CD14-positive monocyte (primary cell): ENCODE data around the gene SLC41A1. TPM values are rescaled to one million over a fixed set of nuclear protein-coding genes. Genes with fewer than 3 reads are reported as not detected.
A peak's percentile ranks its signal among the peaks of the same experiment; 100 is the strongest.

Experiments
- DNase-seq, 3 donors: peaks; one replicate each; pipeline ENCODE4 v3.0.0-alpha.2; 2011 to 2022
- H2AFZ ChIP-seq: 2 replicates; pipeline ENCODE4 v1.6.0; 2012; ENCODE audit warnings: mild to moderate bottlenecking, low read depth, low read length, inconsistent platforms; ENCODE audit not compliant: insufficient read depth, poor library complexity, severe bottlenecking
- H3K27ac ChIP-seq, 2 donors: 1 replicate in 1 of 2; 2 replicates in 1 of 2; pipeline ENCODE4 v1.5.1; 2012 to 2013; ENCODE audit warnings: low read length in 2 of 2, control low read depth in 1 of 2, inconsistent platforms in 1 of 2, low read depth in 1 of 2, mild to moderate bottlenecking in 1 of 2
- H3K27me3 ChIP-seq, 2 donors: one replicate each; pipeline versions ENCODE4 v1.6.0 to v1.6.1; 2011 to 2013; ENCODE audit warnings: low read length in 2 of 2; ENCODE audit not compliant: control insufficient read depth in 2 of 2, insufficient read depth in 2 of 2
- H3K36me3 ChIP-seq, 2 donors: replicated peaks in 1 of 2; 1 replicate in 1 of 2; 2 replicates in 1 of 2; pipeline versions ENCODE4 v1.5.1 to v1.6.1; 2012 to 2013; ENCODE audit warnings: low read length in 2 of 2, control low read depth in 1 of 2, inconsistent platforms in 1 of 2, mild to moderate bottlenecking in 1 of 2; ENCODE audit not compliant: insufficient read depth in 2 of 2, control insufficient read depth in 1 of 2
- H3K4me1 ChIP-seq, 2 donors: 1 replicate in 1 of 2; 2 replicates in 1 of 2; pipeline versions ENCODE4 v1.5.1 to v1.6.1; 2012 to 2013; ENCODE audit warnings: low read length in 2 of 2, control low read depth in 1 of 2, inconsistent platforms in 1 of 2, mild to moderate bottlenecking in 1 of 2, moderate library complexity in 1 of 2; ENCODE audit not compliant: insufficient read depth in 2 of 2, control insufficient read depth in 1 of 2
- H3K4me2 ChIP-seq: replicated peaks from 2 replicates; pipeline ENCODE3; 2012; ENCODE audit warnings: low read length, moderate library complexity, mild to moderate bottlenecking; ENCODE audit not compliant: poor library complexity, severe bottlenecking; ENCODE audit errors: extremely low read depth
- H3K4me3 ChIP-seq, 3 experiments: fragments of 200-600 bp in 1 of 3; sonication (generic) in 1 of 3; replicated peaks in 1 of 3; 1 replicate in 2 of 3; 2 replicates in 1 of 3; pipeline ENCODE4 v1.5.1; 2011 to 2013; ENCODE audit warnings: low read length in 3 of 3, mild to moderate bottlenecking in 3 of 3, control low read depth in 2 of 3, low read depth in 2 of 3, inconsistent platforms in 1 of 3, moderate library complexity in 1 of 3
- H3K79me2 ChIP-seq: 2 replicates; pipeline ENCODE4 v1.6.0; 2012; ENCODE audit warnings: mild to moderate bottlenecking, control low read depth, inconsistent platforms, low read length, moderate library complexity; ENCODE audit not compliant: insufficient read depth
- H3K9ac ChIP-seq: 2 replicates; pipeline ENCODE4 v1.6.0; 2017; ENCODE audit warnings: low read length, mild to moderate bottlenecking; ENCODE audit not compliant: insufficient read depth, poor library complexity, severe bottlenecking
- H3K9me3 ChIP-seq, 2 donors: replicated peaks in 1 of 2; 1 replicate in 1 of 2; 2 replicates in 1 of 2; pipeline versions ENCODE4 v1.5.1 to v1.6.1; 2012 to 2013; ENCODE audit warnings: low read length in 2 of 2, control low read depth in 1 of 2; ENCODE audit not compliant: control insufficient read depth in 1 of 2, insufficient read depth in 1 of 2
- H4K20me1 ChIP-seq: 2 replicates; pipeline ENCODE4 v1.6.0; 2012; ENCODE audit warnings: mild to moderate bottlenecking, low read length, control low read depth, moderate library complexity; ENCODE audit not compliant: insufficient read depth
- H3K27ac Mint-ChIP-seq, 7 donors: one replicate each; pipeline ENCODE4 v1.8.0; 2020; ENCODE audit warnings: mild to moderate bottlenecking in 7 of 7, mixed read lengths in 7 of 7, moderate library complexity in 6 of 7, inconsistent platforms in 2 of 7
- H3K27me3 Mint-ChIP-seq, 3 donors: one replicate each; pipeline ENCODE4 v1.8.0; 2021 to 2022; ENCODE audit warnings: low read depth in 3 of 3, mild to moderate bottlenecking in 3 of 3, mixed read lengths in 3 of 3, moderate library complexity in 3 of 3, inconsistent platforms in 1 of 3
- H3K36me3 Mint-ChIP-seq, 2 donors: one replicate each; pipeline ENCODE4 v1.8.0; 2020; ENCODE audit warnings: mixed read lengths in 2 of 2, inconsistent platforms in 1 of 2, mild to moderate bottlenecking in 1 of 2
- H3K4me1 Mint-ChIP-seq: one replicate; pipeline ENCODE4 v1.8.0; 2020; ENCODE audit warnings: mild to moderate bottlenecking, mixed read lengths
- H3K4me3 Mint-ChIP-seq, 2 donors: one replicate each; pipeline ENCODE4 v1.8.0; 2020; ENCODE audit warnings: mild to moderate bottlenecking in 2 of 2, mixed read lengths in 2 of 2, moderate library complexity in 1 of 2
- H3K9me3 Mint-ChIP-seq, 7 donors: one replicate each; pipeline ENCODE4 v1.8.0; 2020 to 2022; ENCODE audit warnings: mixed read lengths in 7 of 7, mild to moderate bottlenecking in 6 of 7, moderate library complexity in 6 of 7, inconsistent platforms in 2 of 7
- WGBS: methylation state at CpG from one replicate; pipeline ENCODE4 v1.1.5; 2013; ENCODE audit warnings: missing lambda C conversion rate; ENCODE audit not compliant: insufficient coverage; 5-methylcytosine and 5-hydroxymethylcytosine counted together
- intact Hi-C, 2 donors: fragments of 100-400 bp; cut with micrococcal nuclease; formaldehyde crosslinking; loops; one replicate each; pipeline versions ENCODE4 v1.15.0 to v1.15.1; 2023
- polyA plus RNA-seq, 3 donors: library from polyadenylated mRNA; depleted of rRNA in 1 of 3; unstranded in 2 of 3; stranded (reverse) in 1 of 3; fragments of 300-500 nt in 2 of 3; fragments of >200 nt in 1 of 3; fragmentation: Illumina TruSeq in 2 of 3; gene quantifications; 1 replicate in 2 of 3; 2 replicates in 1 of 3; pipeline ENCODE4 v1.2.3, GENCODE V29; 2012 to 2021
- TF ChIP-seq, protein P1 (sequence below): fragments of 200-600 bp; IDR thresholded peaks from one replicate; pipeline ENCODE4 v1.8.0; 2022; ENCODE audit warnings: antibody characterized with exemption, mild to moderate bottlenecking

The SLC41A1 gene
- polyA plus RNA-seq, 3 donors = 0.54 to 2.3 (median 1.1) TPM

DNA sequence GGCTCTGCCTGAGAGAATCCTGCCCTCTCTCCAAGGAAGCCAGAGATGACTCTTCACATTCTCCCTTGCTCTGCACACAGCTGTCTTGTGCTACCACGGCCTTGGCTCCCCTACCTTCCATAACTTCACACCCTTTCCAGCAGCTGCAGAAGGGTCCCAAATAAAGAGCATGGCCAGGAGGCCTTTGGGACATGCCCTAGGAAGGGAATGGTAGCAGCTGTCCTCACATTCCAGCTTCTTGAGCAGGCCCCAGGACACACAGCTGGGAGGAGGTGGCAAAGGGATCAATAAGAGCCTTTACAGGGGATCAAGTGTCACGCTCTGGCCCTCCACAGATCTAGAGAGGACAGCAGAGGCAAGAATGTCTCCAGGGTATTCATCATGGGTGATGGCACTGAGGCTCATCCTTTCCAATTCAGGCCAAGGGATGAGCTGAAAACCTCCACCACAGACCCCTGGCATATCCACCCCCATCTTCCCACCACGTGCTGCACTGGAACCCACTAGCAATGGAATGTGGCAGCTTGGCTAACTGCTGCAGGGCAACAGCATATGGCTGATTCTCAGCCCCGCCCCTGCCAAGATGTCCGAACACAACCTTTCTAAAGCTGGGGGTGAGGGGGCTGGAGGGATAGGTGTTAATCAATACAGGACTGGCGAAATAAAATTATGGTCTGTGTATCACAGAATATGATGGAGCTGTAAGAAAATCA, 19.9 kb downstream of the SLC41A1 start:
- H3K27ac ChIP-seq = no peak overlapping the region

DNA sequence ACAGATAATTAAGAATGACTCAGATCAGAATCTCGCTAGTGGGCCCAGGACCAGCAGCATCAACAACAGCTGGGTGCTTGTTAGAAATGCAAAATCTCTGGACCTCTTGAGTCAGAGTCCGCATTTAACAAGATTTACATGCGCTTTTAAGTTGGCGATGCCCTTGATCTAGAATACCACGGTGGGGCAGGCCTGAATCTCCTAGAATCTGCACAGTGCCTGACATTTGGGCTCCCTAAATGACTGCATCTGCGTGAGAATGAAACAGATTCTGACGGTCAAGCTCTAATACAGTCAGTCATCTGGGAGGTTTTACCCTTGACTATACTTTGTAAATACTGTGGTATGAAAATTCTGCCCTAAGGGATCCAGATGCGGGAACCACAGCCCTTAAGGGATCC, 20.5 kb downstream of the SLC41A1 start:
- no peaks in the 10 kb centered on the region for H3K36me3 ChIP-seq
- H3K79me2 ChIP-seq = no peaks in the 10 kb centered on the region
- DNase-seq = no peak
- H3K4me1 ChIP-seq = peaks cover 19% of the 10 kb centered on the region in 2 donors
- no peak overlapping the region for H3K4me3 Mint-ChIP-seq
- H3K9me3 ChIP-seq = no peaks in the 10 kb centered on the region
- no peak overlapping the region for H3K4me3 ChIP-seq
- H3K27me3 ChIP-seq = no peaks in the 10 kb centered on the region
- no peaks in the 10 kb centered on the region for H3K9me3 Mint-ChIP-seq
- TF ChIP-seq, protein P1, sequence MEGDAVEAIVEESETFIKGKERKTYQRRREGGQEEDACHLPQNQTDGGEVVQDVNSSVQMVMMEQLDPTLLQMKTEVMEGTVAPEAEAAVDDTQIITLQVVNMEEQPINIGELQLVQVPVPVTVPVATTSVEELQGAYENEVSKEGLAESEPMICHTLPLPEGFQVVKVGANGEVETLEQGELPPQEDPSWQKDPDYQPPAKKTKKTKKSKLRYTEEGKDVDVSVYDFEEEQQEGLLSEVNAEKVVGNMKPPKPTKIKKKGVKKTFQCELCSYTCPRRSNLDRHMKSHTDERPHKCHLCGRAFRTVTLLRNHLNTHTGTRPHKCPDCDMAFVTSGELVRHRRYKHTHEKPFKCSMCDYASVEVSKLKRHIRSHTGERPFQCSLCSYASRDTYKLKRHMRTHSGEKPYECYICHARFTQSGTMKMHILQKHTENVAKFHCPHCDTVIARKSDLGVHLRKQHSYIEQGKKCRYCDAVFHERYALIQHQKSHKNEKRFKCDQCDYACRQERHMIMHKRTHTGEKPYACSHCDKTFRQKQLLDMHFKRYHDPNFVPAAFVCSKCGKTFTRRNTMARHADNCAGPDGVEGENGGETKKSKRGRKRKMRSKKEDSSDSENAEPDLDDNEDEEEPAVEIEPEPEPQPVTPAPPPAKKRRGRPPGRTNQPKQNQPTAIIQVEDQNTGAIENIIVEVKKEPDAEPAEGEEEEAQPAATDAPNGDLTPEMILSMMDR = no peak
- H3K27me3 Mint-ChIP-seq = no peaks in the 10 kb centered on the region
- H2AFZ ChIP-seq = no peak overlapping the region
- H3K4me1 Mint-ChIP-seq = peaks cover 27% of the 10 kb centered on the region
- 96% methylated on average over 7 of the region's 8 CpGs for WGBS
- no peak overlapping the region for H3K27ac Mint-ChIP-seq
- no peak overlapping the region for H3K9ac ChIP-seq
- no peaks in the 10 kb centered on the region for H4K20me1 ChIP-seq
- intact Hi-C loops = loop anchor here (5.0 kb wide), 3 partner anchors 125 to 315 kb away; no protein-coding TSS in a partner anchor
- H3K4me2 ChIP-seq = no peak overlapping the region
- H3K36me3 Mint-ChIP-seq = peaks cover 0 to 10% of the 10 kb centered on the region in 2 donors
- H3K27ac ChIP-seq = no peak overlapping the region

More for the DNA sequence above, 19.9 kb downstream of the SLC41A1 start:
- peaks cover 19% of the 10 kb centered on the region in 2 donors for H3K4me1 ChIP-seq
- DNase-seq = no peak
- intact Hi-C loops = loop anchor here (5.0 kb wide), 3 partner anchors 124 to 314 kb away; no protein-coding TSS in a partner anchor
- no peaks in the 10 kb centered on the region for H3K9me3 Mint-ChIP-seq
- WGBS = 87% methylated on average over 5 of the region's 6 CpGs
- no peak overlapping the region for H3K4me2 ChIP-seq
- TF ChIP-seq, protein P1 = no peak
- H3K4me1 Mint-ChIP-seq = peaks cover 27% of the 10 kb centered on the region
- no peaks in the 10 kb centered on the region for H3K9me3 ChIP-seq
- H3K9ac ChIP-seq = no peak overlapping the region
- H3K36me3 ChIP-seq = no peaks in the 10 kb centered on the region
- no peaks in the 10 kb centered on the region for H3K27me3 ChIP-seq
- H3K27me3 Mint-ChIP-seq = no peaks in the 10 kb centered on the region
- H3K4me3 Mint-ChIP-seq = no peak overlapping the region
- peak overlapping the region in 1 of 7 donors; percentile 82 for H3K27ac Mint-ChIP-seq
- H4K20me1 ChIP-seq = no peaks in the 10 kb centered on the region
- H3K36me3 Mint-ChIP-seq = peaks cover 0 to 10% of the 10 kb centered on the region in 2 donors
- H2AFZ ChIP-seq = no peak overlapping the region
- H3K79me2 ChIP-seq = no peaks in the 10 kb centered on the region
- H3K4me3 ChIP-seq = no peak overlapping the region
